ENCODE results near the gene ARIH1. TPM values are rescaled to one million over a fixed set of nuclear protein-coding genes. Genes with fewer than 3 reads are reported as not detected.

Gene ARIH1
- polyA plus RNA-seq, 1 of the 3 experiments (the other 2 are of a cell fraction): 48.3 TPM

DNA sequence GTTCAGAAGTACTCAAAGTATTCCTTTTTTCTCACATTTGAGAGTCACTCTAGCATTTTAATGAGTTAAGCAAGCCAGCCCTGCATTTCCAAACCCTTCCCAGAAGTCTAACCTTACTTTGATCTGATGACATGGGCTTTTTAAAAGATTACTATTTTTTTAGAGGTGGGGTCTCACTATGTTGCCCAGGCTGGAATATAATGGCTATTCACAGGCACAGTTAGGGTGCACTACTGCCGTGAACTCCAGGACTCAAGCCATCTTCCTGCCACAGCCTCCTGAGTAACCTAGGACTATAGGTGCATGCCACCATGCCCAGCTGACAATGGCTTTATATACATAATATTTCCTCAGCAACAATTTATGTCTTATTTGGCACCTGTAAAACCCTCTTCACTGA lies 116.3 kb downstream of the ARIH1 start:
- Histone ChIP-seq H3F3A (replicated peaks; ENCODE audit: insufficient read depth) (peaks cover 6% of the 10 kb centered on the region), H3K27me3 (ENCODE audit: insufficient read depth) (no peaks in the 10 kb centered on the region), H3K4me1 (ENCODE audit: control insufficient read depth in 1 of 2, insufficient read depth in 2 of 2, low read depth in 1 of 2, low read length in 1 of 2) (peaks cover 0 to 4% of the 10 kb centered on the region in 2 experiments; a peak in 1 of 4 replicates), H3K79me2 (ENCODE audit: insufficient read depth) (no peaks in the 10 kb centered on the region), H2AFZ (ENCODE audit: low read depth) (no peak overlapping the region), H3K36me3 (replicated peaks in 1 of 2; ENCODE audit: control insufficient read depth in 1 of 2, insufficient read depth in 2 of 2, low read length in 1 of 2) (peaks cover 13 to 24% of the 10 kb centered on the region in 2 experiments), H3K27ac (ENCODE audit: low read depth in 2 of 2, low read length in 1 of 2) (peak overlapping the region in 1 of 2 experiments; percentile 53; a peak in 2 of 4 replicates), H3K9me2 (no peaks in the 10 kb centered on the region), H3K9me3 (no peaks in the 10 kb centered on the region), H3K4me2 (no peak overlapping the region), H4K20me1 (ENCODE audit: insufficient read depth) (no peaks in the 10 kb centered on the region), H3K4me3 (ENCODE audit: low read depth in 2 of 2, low read length in 1 of 2) (no peak overlapping the region), H3K9ac (no peak overlapping the region)
- CTCF ChIA-PET: interaction anchor here (0.9 to 3.2 kb wide), 3 partner anchors 9 to 117 kb away, joined by 3 to 23 read pairs (median 6); no protein-coding TSS in a partner anchor
- 93% methylated on average over 1 of the region's 1 CpG for WGBS (ENCODE audit: low lambda C conversion rate)
- POLR2A ChIA-PET: no interaction called here
- no peak for TF ChIP-seq RAD21 (IDR thresholded peaks at IDR 0.05; ENCODE audit: low read length)
- TF ChIP-seq SIN3A (IDR thresholded peaks at IDR 0.05; ENCODE audit: borderline replicate concordance, low read depth, low read length): no peak
- TF ChIP-seq MEF2A (IDR thresholded peaks at IDR 0.05; ENCODE audit: borderline replicate concordance, low read depth): no peak
- no peak for TF ChIP-seq YY1 (IDR thresholded peaks at IDR 0.05; ENCODE audit: low read depth)
- TF ChIP-seq, protein P1, sequence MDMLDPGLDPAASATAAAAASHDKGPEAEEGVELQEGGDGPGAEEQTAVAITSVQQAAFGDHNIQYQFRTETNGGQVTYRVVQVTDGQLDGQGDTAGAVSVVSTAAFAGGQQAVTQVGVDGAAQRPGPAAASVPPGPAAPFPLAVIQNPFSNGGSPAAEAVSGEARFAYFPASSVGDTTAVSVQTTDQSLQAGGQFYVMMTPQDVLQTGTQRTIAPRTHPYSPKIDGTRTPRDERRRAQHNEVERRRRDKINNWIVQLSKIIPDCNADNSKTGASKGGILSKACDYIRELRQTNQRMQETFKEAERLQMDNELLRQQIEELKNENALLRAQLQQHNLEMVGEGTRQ (IDR thresholded peaks at IDR 0.05; ENCODE audit: borderline replicate concordance, low read depth, low read length): no peak
- no peak for TF ChIP-seq EZH2phosphoT487 (IDR thresholded peaks at IDR 0.05; ENCODE audit: borderline replicate concordance, low read depth)
- no peak for TF ChIP-seq ELF1 (IDR thresholded peaks at IDR 0.05)
- TF ChIP-seq, protein P2, sequence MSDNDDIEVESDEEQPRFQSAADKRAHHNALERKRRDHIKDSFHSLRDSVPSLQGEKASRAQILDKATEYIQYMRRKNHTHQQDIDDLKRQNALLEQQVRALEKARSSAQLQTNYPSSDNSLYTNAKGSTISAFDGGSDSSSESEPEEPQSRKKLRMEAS (IDR thresholded peaks at IDR 0.05; ENCODE audit: low read depth): no peak
- no peak for TF ChIP-seq POLR2AphosphoS5 (IDR thresholded peaks at IDR 0.05; ENCODE audit: low read depth, low read length)
- TF ChIP-seq FOSL2 (IDR thresholded peaks at IDR 0.05; ENCODE audit: borderline replicate concordance, low read depth): no peak
- no peak for TF ChIP-seq NFIC (IDR thresholded peaks at IDR 0.05; ENCODE audit: borderline replicate concordance)
- TF ChIP-seq, protein P3, sequence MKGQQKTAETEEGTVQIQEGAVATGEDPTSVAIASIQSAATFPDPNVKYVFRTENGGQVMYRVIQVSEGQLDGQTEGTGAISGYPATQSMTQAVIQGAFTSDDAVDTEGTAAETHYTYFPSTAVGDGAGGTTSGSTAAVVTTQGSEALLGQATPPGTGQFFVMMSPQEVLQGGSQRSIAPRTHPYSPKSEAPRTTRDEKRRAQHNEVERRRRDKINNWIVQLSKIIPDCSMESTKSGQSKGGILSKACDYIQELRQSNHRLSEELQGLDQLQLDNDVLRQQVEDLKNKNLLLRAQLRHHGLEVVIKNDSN (IDR thresholded peaks at IDR 0.05; ENCODE audit: borderline replicate concordance, low read depth): no peak
- TF ChIP-seq, protein P4, sequence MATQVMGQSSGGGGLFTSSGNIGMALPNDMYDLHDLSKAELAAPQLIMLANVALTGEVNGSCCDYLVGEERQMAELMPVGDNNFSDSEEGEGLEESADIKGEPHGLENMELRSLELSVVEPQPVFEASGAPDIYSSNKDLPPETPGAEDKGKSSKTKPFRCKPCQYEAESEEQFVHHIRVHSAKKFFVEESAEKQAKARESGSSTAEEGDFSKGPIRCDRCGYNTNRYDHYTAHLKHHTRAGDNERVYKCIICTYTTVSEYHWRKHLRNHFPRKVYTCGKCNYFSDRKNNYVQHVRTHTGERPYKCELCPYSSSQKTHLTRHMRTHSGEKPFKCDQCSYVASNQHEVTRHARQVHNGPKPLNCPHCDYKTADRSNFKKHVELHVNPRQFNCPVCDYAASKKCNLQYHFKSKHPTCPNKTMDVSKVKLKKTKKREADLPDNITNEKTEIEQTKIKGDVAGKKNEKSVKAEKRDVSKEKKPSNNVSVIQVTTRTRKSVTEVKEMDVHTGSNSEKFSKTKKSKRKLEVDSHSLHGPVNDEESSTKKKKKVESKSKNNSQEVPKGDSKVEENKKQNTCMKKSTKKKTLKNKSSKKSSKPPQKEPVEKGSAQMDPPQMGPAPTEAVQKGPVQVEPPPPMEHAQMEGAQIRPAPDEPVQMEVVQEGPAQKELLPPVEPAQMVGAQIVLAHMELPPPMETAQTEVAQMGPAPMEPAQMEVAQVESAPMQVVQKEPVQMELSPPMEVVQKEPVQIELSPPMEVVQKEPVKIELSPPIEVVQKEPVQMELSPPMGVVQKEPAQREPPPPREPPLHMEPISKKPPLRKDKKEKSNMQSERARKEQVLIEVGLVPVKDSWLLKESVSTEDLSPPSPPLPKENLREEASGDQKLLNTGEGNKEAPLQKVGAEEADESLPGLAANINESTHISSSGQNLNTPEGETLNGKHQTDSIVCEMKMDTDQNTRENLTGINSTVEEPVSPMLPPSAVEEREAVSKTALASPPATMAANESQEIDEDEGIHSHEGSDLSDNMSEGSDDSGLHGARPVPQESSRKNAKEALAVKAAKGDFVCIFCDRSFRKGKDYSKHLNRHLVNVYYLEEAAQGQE (IDR thresholded peaks at IDR 0.05; ENCODE audit: low read depth, low read length): no peak
- TF ChIP-seq RCOR1 (IDR thresholded peaks at IDR 0.05; ENCODE audit: low read length): no peak
- TF ChIP-seq RFX5 (IDR thresholded peaks at IDR 0.05; ENCODE audit: low read length): no peak
- no peak for DNase-seq

Data from SK-N-SH (cell line).